HG03095 (cell line): ENCODE results near the gene FILIP1L.

Experiments used
- ATAC-seq: cut with Tn5 transposase; IDR thresholded peaks from one replicate; pipeline ENCODE4 v1.9.1; 2021; ENCODE audit warnings: moderate library complexity; ENCODE audit not compliant: unreplicated experiment

FILIP1L gene

DNA sequence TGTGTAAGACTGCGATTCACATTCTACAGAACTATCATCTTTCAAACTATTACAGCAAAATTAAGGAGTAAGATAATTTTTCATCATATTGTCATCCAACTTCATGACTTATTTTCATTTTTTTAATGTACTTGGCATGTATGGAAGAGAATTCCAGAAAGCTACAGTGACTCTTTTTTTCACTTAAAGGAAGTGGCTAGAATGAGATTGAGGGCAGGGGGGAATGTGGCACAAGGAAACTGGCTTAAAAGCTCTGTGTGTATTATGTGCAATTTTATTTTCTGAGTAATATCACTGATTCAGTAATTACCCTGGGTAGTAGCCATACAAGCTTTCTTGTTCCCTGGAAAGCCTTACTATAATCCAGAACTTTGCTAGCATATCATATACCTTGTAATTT is 94.6 kb downstream of the FILIP1L start:
- no peak for ATAC-seq

DNA sequence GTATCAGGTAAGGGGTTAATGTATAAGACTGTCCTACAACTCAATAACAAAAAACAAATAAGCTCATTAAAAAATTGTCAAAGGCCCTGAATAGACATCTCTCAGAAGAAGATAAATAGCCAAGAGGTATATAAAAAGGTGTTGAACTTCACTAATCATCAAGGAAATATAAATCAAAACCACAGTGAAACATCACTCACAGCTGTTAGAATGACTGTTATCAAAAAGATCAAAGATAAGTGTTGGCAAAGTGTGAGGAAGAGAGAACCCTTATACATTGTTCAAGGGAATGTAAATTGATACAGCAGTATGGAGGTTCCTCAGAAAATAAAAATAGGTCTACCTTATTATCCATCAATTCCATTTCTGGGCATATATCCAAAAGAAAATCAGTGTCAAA is 95.5 kb downstream of the FILIP1L start:
- ATAC-seq = no peak

DNA sequence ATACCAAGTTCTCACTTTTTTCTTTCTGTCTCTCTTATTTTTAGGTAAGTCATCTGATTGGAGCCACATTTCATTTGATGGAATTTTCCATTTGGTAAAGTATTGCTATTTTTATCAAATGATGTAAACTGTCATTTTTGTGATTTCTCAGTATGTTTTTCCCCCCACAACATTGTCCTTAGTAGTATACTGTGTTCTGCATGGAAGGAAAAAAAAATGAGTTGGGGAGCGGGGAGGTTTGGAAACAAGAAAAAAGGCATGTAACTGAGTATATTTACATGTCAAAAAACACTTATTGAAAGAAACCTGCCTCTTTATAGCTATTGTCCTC is 104.2 kb downstream of the FILIP1L start:
- ATAC-seq = no peak

DNA sequence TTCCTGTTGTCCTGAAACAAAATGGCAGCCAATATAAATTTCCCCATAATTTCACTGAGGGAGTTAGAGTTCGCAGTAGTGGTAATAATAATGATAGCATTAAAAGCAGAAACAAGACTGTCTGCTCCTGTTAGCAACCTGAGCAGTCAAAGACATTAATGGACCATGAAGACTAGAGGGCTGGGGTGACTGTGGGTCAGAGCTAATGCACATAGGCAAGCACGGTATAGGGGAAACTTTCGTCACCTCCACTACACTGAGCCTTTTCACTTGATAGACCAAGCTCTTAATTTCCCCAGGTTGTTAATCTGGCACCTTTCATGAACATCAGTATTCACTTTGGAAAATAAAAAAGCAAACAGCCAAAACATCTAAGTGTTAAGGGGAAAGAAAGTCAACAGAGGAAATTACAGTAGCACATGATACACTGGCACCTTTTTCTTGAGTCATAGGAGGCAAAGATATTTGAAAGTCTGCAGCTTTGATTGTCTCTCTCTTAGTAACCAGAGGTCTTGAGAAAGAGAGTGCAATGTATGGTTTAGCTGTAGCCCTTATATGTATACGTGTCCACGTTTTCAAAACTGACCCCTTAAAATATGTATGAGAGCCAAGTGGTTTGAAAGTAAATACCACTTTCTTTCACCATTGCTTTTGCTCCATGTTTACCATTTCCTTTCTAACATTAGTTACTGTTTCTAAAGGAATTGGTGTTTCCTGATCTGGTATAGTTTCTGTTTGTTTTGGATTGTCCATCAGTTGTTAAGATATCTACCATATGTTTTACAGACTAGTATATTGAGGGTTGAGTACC is 104.8 kb downstream of the FILIP1L start:
- no peak for ATAC-seq

DNA sequence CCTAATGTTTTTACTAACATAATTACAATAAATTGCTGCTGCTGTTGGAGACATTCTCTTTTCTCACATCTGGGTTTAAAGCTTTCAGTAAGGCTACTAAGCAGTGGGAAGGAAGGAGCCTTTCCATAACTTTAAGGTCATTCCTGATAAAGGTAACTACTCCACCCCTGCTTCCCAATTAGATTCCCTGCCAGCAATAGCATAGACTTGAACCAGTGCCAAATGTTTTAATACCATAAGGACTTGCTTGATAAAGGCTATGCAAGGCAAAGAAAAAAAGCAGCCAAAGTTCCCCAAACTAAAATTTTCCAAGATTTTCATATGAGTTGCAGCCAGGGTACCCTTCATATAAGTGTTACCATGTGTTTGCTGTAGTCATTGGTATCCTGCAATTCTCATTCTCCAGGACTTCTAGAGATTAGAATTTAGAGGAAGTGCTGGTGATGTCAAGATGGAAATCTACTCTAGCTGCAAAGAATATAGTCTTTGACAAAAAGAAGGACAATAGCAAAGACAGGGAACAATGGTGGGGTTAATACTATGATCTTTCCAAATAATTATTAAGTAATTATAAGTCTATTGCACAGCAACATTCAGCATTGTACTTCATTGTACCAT is 106.1 kb downstream of the FILIP1L start:
- ATAC-seq = no peak

DNA sequence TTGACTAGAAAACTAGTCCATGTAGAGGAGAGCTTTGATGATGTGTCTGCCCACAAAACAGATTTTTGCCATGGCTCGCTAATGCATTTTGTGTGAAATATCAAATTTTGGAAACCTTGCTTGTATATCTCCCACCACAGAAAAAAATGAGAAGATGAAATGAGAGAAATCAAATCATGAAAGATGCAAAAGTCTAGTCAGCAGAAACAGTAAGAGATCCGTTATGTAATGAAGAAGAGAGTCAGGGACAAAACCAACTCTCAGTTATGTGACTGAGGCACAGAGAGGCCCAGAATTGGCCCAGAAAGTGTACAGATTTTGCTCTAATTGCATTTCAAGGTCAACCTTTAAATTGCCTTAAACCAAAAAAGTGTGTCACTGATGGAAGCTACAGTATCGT is 107.0 kb downstream of the FILIP1L start:
- ATAC-seq = no peak

DNA sequence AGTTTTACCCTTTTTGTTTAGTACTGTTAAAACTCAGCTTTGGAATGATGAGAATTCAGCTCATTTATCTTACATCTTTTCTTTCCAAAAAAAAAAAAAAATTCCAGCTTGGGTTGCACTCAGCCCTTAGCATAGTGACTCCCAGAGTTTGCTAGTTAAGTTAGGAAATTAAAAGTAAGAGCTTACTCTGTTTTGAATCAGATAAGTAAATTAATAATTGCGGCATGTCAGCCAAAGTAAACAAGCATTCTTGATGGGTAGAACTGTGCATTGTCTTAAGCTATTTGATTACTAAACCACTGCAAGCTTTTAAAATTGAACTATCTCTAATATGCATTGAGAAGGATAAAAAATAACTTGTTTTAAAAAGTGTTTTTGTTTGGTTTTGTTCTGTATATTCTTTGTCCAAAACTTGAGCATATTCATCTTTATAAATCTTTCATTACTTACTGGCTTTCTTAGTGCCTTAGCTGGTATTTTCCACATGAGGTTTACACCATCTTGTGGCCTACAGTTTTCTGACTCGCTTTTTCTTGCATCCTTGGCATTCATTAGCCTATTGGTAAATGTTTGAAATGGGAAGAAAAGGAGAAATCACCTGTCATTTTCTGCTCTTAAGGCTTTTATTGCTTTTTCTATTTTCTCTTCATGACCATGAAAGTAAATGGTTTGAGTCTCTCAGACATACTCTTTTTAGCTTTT is 107.6 kb downstream of the FILIP1L start:
- no peak for ATAC-seq

DNA sequence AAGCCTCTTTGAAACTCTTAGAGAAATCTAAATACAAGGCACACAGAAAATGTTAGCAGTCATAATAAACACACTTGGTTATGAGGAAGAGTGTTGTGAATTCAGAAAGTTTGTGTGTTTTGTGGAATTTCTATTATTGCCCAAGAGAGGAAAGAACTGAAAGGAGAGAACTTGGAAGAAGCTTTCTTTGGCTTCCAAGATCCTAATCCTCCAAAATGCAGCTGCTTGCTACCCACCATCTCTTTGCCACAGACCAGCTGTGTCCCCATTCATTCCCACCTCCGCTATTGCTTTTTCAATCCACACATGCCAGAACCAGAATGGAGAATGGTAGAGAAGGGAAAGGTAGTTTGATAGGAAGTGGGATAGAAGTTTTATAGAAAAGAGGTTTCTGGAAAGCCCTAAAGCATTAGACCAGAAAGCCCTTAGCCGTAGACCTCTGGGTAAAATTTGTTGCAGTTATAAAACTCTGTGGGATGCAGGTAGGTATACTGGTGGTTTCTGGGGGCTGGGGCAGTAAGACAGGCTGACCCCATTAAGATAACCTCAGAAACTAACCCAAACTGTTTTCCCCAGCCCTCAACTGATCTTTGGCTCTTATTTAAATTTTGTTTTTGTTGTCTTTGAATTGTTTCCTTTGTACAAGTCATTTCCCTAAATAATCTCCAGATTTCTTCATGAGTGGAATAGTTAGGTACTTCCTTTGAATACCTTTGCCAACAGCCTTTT is 108.5 kb downstream of the FILIP1L start:
- ATAC-seq = no peak

DNA sequence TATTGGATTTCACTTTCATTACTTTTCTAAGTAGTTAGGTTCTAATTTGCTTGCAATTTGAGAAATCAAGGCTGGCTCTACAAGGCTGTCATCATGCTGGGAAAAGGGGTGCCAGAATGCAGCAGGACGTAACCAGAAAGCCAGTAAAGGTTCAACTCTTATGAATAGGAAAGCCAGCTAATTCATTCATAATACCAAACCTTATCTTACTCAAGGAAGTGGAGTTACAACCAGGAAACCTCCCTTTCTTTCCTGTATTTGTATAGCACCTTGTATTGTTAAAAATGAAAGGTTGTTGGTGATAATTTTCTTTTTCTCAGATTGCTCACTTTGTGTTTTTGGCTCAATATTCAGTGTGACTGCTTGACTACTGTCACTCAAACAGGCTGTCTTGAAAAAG is 109.4 kb downstream of the FILIP1L start:
- no peak for ATAC-seq

DNA sequence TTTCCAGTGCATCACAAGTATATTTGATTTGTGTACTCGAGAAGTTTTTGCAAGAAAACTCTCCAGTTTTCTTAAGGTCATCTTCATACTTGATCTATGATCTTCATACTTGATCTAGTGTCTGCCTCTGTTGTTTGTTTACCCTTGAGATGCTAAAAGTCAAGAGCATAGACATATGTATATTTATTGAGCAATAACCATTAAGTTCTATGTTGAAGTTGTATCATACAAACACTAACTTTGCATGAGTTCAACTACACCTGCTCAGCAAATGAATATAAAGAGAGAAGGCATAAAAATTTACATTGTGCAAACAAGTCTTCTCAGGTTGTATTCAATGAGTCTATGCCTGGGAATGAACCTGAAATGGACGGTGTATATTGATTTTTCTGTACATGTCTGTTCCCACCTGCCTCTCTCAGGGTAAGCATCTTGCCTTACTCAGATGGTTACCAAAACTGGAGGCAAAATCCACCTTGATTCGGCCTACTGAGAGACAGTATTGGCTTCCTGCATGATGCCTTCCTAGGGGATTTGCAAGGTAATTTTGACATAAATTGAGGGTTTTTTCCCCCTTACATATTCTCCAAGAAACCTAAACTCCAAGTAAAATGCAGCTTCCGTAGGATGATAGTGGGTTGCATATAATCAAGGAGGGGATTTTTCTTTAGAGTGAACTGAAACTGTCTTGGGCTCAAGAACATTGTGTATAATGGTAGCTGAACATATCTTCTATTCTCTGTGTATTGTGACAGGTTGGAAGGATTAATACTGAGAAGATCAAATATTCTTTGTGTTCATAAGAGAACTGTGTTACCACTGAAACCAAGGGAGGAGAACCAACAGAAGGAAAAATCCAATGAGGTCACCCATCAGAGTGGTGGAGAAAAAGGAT is 110.4 kb downstream of the FILIP1L start:
- no peak for ATAC-seq

DNA sequence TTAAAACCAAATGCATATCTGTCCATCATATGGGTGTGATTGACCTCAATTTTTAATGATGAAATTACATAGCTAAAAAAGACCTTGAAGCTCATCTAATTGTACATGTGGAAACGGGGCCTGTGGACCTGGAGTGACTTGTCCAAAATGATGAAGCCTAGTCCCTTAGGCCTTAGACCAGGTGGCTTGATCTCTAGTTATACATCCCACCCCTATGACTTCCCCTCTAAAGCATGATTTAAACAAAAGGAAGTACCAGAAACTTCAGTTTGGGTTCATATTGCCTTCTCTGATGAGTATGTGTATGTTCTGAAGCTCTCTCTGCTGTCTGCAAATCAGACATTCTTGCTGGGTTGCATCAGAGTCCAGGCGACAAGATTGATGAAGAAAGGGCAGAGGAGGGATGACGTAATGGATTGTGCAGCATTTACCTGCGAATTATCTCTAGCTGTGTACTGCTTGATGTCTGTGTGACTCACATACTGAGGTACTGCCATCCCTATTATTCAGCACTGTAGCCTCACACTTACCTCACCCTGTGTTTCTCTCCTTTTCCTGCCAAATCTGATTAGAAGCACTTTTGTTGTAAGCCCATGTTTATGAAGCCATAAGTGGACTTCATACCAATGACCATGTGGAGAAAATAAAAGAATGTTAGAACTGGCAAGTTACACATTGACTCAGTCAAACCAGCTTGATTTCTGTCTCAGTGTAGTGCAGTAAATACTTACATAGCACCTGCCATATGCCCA is 111.5 kb downstream of the FILIP1L start:
- no peak for ATAC-seq

DNA sequence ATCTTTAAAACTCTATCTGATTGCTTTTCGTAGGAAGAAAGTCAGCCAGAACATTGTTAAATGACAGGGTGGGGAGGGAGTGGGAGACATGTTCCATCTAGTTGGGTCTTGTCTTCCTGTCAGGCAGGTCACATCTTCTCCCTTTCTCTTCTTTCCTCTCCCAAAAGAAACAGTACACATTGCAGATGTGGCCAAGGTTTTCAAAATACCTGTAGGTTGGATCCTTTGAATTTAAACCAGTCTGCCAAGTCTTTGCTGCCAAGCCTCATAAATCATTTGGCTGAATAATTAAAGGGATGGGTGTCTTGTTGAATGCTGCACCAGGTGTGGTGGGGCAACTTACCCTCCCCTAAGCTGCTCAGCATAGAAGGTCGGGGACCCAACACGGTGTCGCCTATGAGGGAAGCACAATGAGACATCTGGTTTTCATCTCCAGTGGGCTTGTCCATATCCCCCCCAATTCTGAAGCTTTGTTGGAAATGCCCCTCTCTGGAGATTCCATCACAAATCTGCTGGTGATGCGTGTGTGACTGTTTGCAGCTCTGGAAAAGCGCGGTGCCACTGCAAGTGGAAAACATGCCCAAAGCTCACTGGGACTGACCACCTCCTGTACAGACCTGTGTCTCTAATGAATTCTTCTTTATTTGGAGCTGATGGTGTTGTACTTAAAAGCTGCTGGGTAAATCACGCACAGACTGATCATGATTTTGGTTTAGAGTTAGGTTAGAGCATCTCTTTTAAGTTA is 112.6 kb downstream of the FILIP1L start:
- no peak for ATAC-seq

DNA sequence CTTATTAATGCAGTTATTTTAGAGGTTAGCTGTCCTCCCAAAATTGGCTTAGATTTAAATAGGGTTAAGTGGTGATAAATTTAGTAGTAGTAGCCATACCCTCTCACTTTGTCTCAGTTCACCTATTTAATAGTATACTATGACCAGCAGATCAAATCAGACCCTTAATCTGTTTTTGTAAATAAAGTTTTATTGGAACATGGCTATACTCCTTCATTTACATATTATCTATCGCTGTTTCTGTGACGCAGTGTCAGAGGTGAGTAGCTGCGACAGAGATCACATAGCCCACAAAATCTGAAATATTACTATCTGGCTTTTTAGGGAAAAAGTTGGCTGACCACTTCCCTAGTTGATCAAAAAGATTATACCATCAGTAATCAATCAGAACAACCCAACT is 113.2 kb downstream of the FILIP1L start:
- no peak for ATAC-seq

DNA sequence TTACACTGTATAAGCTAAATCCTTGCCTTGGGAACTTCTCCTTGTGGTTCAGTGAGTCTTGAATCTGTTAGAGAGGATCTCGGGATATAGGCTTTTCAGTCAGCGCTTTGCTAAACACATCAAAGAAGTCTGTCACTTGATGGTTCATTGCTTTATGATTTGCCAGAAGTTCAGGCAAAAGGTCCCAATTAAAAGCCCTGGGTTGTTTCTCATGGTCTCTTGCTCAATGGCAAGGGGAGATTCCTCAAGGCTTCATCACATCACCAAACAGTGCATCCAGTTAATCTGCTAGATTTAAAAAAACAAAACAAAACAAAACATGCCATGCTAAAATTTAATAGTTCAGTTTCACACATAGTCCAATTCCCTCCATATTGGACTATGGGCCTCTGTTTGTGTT is 114.8 kb downstream of the FILIP1L start:
- no peak for ATAC-seq

DNA sequence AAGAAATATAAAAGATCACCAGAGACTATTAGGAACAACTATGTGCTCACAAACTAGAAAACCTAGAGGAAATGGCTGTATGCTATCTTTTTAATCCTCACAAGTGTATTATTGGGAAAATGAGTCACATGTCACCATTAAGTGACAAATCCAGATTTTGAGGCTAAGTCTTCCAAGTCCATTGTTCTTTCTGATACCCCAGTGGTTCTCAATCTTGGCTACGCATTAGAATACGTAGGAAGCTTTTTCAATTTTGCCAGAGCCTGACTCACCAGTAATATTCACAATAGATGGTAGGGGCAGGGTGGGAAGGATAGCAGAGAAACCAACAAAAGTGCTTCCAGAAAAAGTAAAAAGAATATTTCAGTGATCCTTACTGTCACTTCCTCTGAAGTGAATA is 117.0 kb downstream of the FILIP1L start:
- ATAC-seq = no peak

DNA sequence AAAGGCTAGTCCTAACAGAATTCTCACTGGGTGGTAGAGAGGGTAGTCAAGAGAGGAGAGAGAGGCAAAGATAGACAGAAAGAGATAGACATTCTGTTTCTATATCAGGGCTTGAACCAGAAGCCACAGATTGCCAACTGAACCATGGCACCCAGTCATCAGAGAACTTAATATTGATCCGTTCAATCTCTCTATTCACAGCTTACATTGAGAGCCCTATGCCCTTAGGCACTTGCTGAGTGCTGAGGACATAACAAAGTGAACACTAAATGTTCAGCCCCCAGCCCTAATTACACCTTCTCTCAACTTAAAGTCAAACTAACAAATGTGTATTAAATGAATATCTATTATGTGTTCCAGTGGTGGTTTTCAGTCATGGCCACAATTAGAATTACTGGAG is 124.1 kb downstream of the FILIP1L start:
- ATAC-seq = no peak

DNA sequence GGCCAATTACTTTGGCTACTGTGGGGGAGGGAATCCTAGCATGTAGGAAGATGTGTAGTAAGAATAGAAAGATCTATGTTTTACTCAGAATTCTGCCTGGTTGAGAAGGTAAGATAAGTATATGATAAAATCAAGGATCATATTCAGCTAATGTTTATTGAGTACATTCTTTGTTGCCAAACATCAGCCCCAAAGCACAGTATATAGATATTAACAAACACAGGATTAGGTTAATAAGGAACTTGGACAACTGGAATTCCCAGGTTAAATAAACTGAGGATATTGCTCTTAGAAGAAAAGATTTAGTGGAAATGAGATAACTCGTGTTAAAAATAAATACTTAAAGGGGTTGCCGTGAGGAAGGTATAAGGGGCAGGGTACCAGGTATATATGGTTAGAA is 129.6 kb downstream of the FILIP1L start:
- ATAC-seq = no peak

DNA sequence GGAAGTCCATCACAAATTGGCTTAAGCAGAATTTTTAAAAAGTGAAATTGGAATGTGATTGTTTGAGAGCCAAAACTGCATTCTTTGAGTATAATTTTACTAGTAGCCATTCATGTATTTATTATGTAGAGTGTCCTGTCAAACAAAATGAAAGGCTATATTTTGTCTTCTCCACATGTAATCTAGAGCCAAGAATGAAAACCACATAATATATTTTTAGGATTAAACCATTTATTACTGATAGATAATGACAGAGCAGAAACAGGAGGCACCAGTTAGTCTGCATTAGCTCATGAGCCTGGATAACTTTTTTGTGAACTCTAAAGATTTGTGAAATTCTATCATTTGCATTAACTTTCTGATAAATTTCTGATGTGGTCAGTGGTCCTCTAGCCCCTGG is 130.2 kb downstream of the FILIP1L start:
- no peak for ATAC-seq

DNA sequence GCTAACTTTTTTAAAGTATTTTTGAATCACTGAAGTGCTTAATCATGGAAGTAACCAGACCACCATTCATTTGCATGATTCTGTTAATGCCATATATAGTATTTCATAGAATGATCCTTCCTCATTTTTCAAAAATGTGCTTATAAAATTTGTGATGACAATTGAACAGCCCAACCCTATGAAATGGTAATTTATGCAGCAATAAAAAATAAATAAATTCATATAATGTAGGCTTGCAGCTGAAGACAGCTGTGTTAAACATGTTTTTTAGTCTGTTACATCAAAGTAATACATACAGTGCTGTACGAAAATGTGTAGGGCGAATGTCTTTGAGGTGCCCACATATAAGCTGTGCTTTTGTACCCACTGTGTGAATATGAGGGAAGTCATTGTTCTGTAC is 131.7 kb downstream of the FILIP1L start:
- no peak for ATAC-seq
